K562 (cell line): ENCODE data around the gene CHST14. TPM values are rescaled to one million over a fixed set of nuclear protein-coding genes. Genes with fewer than 3 reads are reported as not detected.

ENCODE experiments used
- BRD4 ChIP-seq: fragments of 200-600 bp; sonication (generic); IDR thresholded peaks from 2 replicates; pipeline ENCODE4 v1.6.1; 2017; ENCODE audit warnings: inconsistent platforms
- CEBPB ChIP-seq: fragments of 450-650 bp; IDR thresholded peaks from 2 replicates; pipeline ENCODE4 v1.6.1; 2016; ENCODE audit warnings: missing genetic modification characterization, missing compliant biosample characterization
- FOXJ3 ChIP-seq: sonication (generic); formaldehyde crosslinking; IDR thresholded peaks from 2 replicates; pipeline ENCODE4 v1.4.0; 2020; ENCODE audit warnings: mild to moderate bottlenecking, missing genetic modification reagents
- GTF2E2 ChIP-seq: fragments of 200-800 bp; sonication (Bioruptor generic); IDR thresholded peaks from 2 replicates; pipeline ENCODE4 v1.6.1; 2016; ENCODE audit warnings: missing genetic modification characterization, missing compliant biosample characterization
- HDAC2 ChIP-seq: fragments of 450-650 bp; IDR thresholded peaks from 2 replicates; pipeline ENCODE4 v1.6.1; 2016; ENCODE audit warnings: mild to moderate bottlenecking
- HMGN3 ChIP-seq: IDR thresholded peaks from 2 replicates; pipeline ENCODE4 v1.6.1; 2011; ENCODE audit warnings: borderline replicate concordance, low read depth, mild to moderate bottlenecking, mixed read lengths, low read length; ENCODE audit not compliant: insufficient read length; ENCODE audit errors: extremely low read depth
- KLF10 ChIP-seq: fragments of 250-450 bp; sonication (Bioruptor Pico); IDR thresholded peaks from 2 replicates; pipeline ENCODE4 v1.6.1; 2021; ENCODE audit warnings: matching md5 sums
- PML ChIP-seq: IDR thresholded peaks from 2 replicates; pipeline ENCODE4 v1.6.1; 2012; ENCODE audit warnings: low read length, inconsistent platforms
- RAD21 ChIP-seq, 2 experiments: fragments of 250-450 bp in 1 of 2; fragments of 450-650 bp in 1 of 2; sonication (Bioruptor Pico) in 1 of 2; formaldehyde crosslinking in 1 of 2; IDR thresholded peaks in 1 of 2; conservative IDR thresholded peaks in 1 of 2; 2 replicates each; pipeline versions ENCODE4 v1.4.0 to v1.8.0; 2020 to 2022; ENCODE audit warnings: mild to moderate bottlenecking in 2 of 2, moderate library complexity in 1 of 2
- SMAD4 ChIP-seq: fragments of 250-450 bp; sonication (Bioruptor Pico); conservative IDR thresholded peaks from 2 replicates; pipeline ENCODE4 v1.8.0; 2021; ENCODE audit warnings: inconsistent platforms, mild to moderate bottlenecking, moderate library complexity
- TBP ChIP-seq: optimal IDR thresholded peaks from 2 replicates; pipeline ENCODE3; 2011; ENCODE audit warnings: low read depth, low read length, improper control_type of control experiment
- U2AF1 ChIP-seq: fragments of 200-400 bp; formaldehyde crosslinking; optimal IDR thresholded peaks from 2 replicates; pipeline ENCODE3; 2017; ENCODE audit warnings: mild to moderate bottlenecking, low read depth, low read length, moderate library complexity
- ZNF3 ChIP-seq: fragments of 250-450 bp; sonication (Bioruptor Pico); IDR thresholded peaks from 2 replicates; pipeline ENCODE4 v1.5.0; 2021; ENCODE audit warnings: mild to moderate bottlenecking, moderate library complexity
- ZNF408 ChIP-seq: fragments of 250-450 bp; sonication (Bioruptor Pico); IDR thresholded peaks from 2 replicates; pipeline ENCODE4 v1.4.0; 2020; ENCODE audit warnings: low read depth, mild to moderate bottlenecking, moderate library complexity
- polyA plus RNA-seq, 8 experiments: library from polyadenylated mRNA; depleted of rRNA in 4 of 8; stranded (reverse) in 5 of 8; unstranded in 3 of 8; fragments of >200 nt; fragmentation: Nextera tagmentation in 2 of 8; fragmentation: Illumina TruSeq in 1 of 8; extraction: Ambion mirVana in 2 of 8; extraction: Trizol in 1 of 8; gene quantifications; 2 replicates each; pipeline versions ENCODE4 v1.2.1 to v1.2.3, GENCODE V29; 2011 to 2014; ENCODE audit warnings: inconsistent platforms in 1 of 8, missing spikeins in 1 of 8
- total RNA-seq, 7 experiments: library from RNA; depleted of rRNA in 6 of 7; stranded (reverse); fragments of >200 nt in 6 of 7; fragmentation: Illumina TruSeq in 2 of 7; extraction: Trizol in 2 of 7; gene quantifications; 2 replicates each; pipeline versions ENCODE4 v1.2.1 to v1.2.3, GENCODE V29; 2011 to 2021; ENCODE audit warnings: low replicate concordance in 1 of 7
- TF ChIP-seq, protein P1 (sequence below): sonication (generic); formaldehyde crosslinking; IDR thresholded peaks from 2 replicates; pipeline ENCODE4 v1.8.0; 2023; ENCODE audit warnings: mild to moderate bottlenecking, missing genetic modification reagents
- TF ChIP-seq, protein P2 (sequence below): fragments of 450-650 bp; IDR thresholded peaks from 2 replicates; pipeline ENCODE4 v1.6.1; 2016; ENCODE audit warnings: mild to moderate bottlenecking
- TF ChIP-seq, protein P3 (sequence below), 2 experiments: IDR thresholded peaks; 2 replicates each; pipeline ENCODE4 v1.6.1; 2012; ENCODE audit warnings: improper control_type of control experiment in 2 of 2, low read depth in 2 of 2, low read length in 2 of 2, borderline replicate concordance in 1 of 2
- TF ChIP-seq, protein P4 (sequence below), 2 experiments: IDR thresholded peaks; 2 replicates each; pipeline ENCODE4 v1.6.1; 2011; ENCODE audit warnings: borderline replicate concordance in 1 of 2, control low read depth in 1 of 2, low read depth in 1 of 2, low read length in 1 of 2, mild to moderate bottlenecking in 1 of 2, mixed read lengths in 1 of 2, moderate library complexity in 1 of 2; ENCODE audit not compliant: insufficient read depth in 1 of 2, insufficient read length in 1 of 2, poor library complexity in 1 of 2, severe bottlenecking in 1 of 2; ENCODE audit errors: extremely low read depth in 1 of 2

CHST14 gene
- total and polyA plus RNA-seq, 9 of the 15 experiments (the other 6 are each of a cell fraction or from before 2014, with no cell fraction given): 1.6 to 12.1 (median 4.5) TPM

DNA sequence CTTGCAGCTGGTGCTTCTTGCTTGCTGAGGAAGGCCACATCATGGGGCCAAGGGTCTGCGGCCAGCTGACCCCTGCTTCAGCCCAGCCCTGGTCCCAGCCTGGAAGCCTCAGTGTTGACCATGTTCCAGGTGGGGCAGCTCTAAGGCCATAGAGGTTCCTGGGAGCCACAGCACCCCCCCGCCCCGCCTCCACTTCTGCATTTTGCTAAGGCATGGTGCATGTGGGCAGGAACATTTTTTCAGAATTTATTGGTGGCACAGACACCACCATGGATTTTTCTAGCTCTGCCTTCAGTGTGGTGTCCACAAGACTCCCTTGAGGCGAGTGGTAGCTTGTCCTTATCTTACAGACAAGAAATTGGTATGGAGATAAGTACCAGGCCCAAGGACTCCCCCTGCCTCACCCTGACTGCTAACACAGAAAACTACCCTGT, 1.9 kb upstream of the CHST14 start (continued):
- TF ChIP-seq, protein P1, sequence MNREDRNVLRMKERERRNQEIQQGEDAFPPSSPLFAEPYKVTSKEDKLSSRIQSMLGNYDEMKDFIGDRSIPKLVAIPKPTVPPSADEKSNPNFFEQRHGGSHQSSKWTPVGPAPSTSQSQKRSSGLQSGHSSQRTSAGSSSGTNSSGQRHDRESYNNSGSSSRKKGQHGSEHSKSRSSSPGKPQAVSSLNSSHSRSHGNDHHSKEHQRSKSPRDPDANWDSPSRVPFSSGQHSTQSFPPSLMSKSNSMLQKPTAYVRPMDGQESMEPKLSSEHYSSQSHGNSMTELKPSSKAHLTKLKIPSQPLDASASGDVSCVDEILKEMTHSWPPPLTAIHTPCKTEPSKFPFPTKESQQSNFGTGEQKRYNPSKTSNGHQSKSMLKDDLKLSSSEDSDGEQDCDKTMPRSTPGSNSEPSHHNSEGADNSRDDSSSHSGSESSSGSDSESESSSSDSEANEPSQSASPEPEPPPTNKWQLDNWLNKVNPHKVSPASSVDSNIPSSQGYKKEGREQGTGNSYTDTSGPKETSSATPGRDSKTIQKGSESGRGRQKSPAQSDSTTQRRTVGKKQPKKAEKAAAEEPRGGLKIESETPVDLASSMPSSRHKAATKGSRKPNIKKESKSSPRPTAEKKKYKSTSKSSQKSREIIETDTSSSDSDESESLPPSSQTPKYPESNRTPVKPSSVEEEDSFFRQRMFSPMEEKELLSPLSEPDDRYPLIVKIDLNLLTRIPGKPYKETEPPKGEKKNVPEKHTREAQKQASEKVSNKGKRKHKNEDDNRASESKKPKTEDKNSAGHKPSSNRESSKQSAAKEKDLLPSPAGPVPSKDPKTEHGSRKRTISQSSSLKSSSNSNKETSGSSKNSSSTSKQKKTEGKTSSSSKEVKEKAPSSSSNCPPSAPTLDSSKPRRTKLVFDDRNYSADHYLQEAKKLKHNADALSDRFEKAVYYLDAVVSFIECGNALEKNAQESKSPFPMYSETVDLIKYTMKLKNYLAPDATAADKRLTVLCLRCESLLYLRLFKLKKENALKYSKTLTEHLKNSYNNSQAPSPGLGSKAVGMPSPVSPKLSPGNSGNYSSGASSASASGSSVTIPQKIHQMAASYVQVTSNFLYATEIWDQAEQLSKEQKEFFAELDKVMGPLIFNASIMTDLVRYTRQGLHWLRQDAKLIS (CRISPR knock-in tag): no peak
- TF ChIP-seq U2AF1 (no peak), ZNF408 (CRISPR knock-in tag) (no peak), ZNF3 (no peak), KLF10 (CRISPR knock-in tag) (no peak), GTF2E2 (tag) (no peak), HDAC2 (no peak), RAD21 (CRISPR knock-in tag; conservative IDR thresholded peaks at IDR 0.05 in 1 of 2, IDR thresholded peaks at IDR 0.05 in 1 of 2) (0 out of 4 replicates have a peak, but pooled peaks have one; percentile 3 to 10), BRD4 (no peak), HMGN3 (peak; percentile 45), SMAD4 (CRISPR knock-in tag) (no peak), CEBPB (tag) (no peak), PML (no peak), TBP (no peak), FOXJ3 (CRISPR knock-in tag) (no peak)
- TF ChIP-seq, protein P2, sequence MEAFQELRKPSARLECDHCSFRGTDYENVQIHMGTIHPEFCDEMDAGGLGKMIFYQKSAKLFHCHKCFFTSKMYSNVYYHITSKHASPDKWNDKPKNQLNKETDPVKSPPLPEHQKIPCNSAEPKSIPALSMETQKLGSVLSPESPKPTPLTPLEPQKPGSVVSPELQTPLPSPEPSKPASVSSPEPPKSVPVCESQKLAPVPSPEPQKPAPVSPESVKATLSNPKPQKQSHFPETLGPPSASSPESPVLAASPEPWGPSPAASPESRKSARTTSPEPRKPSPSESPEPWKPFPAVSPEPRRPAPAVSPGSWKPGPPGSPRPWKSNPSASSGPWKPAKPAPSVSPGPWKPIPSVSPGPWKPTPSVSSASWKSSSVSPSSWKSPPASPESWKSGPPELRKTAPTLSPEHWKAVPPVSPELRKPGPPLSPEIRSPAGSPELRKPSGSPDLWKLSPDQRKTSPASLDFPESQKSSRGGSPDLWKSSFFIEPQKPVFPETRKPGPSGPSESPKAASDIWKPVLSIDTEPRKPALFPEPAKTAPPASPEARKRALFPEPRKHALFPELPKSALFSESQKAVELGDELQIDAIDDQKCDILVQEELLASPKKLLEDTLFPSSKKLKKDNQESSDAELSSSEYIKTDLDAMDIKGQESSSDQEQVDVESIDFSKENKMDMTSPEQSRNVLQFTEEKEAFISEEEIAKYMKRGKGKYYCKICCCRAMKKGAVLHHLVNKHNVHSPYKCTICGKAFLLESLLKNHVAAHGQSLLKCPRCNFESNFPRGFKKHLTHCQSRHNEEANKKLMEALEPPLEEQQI: no peak
- TF ChIP-seq, protein P3, sequence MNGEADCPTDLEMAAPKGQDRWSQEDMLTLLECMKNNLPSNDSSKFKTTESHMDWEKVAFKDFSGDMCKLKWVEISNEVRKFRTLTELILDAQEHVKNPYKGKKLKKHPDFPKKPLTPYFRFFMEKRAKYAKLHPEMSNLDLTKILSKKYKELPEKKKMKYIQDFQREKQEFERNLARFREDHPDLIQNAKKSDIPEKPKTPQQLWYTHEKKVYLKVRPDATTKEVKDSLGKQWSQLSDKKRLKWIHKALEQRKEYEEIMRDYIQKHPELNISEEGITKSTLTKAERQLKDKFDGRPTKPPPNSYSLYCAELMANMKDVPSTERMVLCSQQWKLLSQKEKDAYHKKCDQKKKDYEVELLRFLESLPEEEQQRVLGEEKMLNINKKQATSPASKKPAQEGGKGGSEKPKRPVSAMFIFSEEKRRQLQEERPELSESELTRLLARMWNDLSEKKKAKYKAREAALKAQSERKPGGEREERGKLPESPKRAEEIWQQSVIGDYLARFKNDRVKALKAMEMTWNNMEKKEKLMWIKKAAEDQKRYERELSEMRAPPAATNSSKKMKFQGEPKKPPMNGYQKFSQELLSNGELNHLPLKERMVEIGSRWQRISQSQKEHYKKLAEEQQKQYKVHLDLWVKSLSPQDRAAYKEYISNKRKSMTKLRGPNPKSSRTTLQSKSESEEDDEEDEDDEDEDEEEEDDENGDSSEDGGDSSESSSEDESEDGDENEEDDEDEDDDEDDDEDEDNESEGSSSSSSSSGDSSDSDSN (IDR thresholded peaks at IDR 0.05; ENCODE audit: borderline replicate concordance in 1 of 2, low read depth in 2 of 2, low read length in 2 of 2): no peak
- TF ChIP-seq, protein P4, sequence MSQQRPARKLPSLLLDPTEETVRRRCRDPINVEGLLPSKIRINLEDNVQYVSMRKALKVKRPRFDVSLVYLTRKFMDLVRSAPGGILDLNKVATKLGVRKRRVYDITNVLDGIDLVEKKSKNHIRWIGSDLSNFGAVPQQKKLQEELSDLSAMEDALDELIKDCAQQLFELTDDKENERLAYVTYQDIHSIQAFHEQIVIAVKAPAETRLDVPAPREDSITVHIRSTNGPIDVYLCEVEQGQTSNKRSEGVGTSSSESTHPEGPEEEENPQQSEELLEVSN (IDR thresholded peaks at IDR 0.05; ENCODE audit: borderline replicate concordance in 1 of 2, extremely low read depth in 1 of 2, insufficient read depth in 1 of 2, insufficient read length in 1 of 2, low read depth in 1 of 2, low read length in 1 of 2, poor library complexity in 1 of 2, severe bottlenecking in 1 of 2): no peak
